ENCODE measurements around the gene BRI3. TPM values are rescaled to one million over a fixed set of nuclear protein-coding genes. Genes with fewer than 3 reads are reported as not detected.

Gene BRI3
- total RNA-seq, 1 donor from 2014 or later: 516 TPM

- peak overlapping the region; percentile 87 for H3K4me3 ChIP-seq
- intact Hi-C loops (cut with DNase I): no loop called here
- ATAC-seq (peak; percentile 62 to 64), DNase-seq (peak; percentile 92)
- H3K36me3 ChIP-seq: peaks cover 46% of the 10 kb centered on the region
- H3K27ac ChIP-seq: peak overlapping the region; percentile 96
- H3K9me3 ChIP-seq: no peaks in the 10 kb centered on the region
- no peaks in the 10 kb centered on the region for H3K27me3 ChIP-seq (ENCODE audit: low read depth)
- TF ChIP-seq CTCF (IDR thresholded peaks at IDR 0.05): peak; percentile 17
- peaks cover 72% of the 10 kb centered on the region for H3K4me1 ChIP-seq
These were observed 3.0 kb downstream of the BRI3 start for GRCh38 chr7:98284335-98285036.

GRCh38 chr7:98285157-98286092 lies 3.9 kb downstream of the BRI3 start:
- Histone ChIP-seq H3K27me3 (ENCODE audit: low read depth) (no peaks in the 10 kb centered on the region), H3K36me3 (peaks cover 53% of the 10 kb centered on the region), H3K4me3 (peak overlapping the region; percentile 87), H3K9me3 (no peaks in the 10 kb centered on the region), H3K4me1 (peaks cover 73% of the 10 kb centered on the region), H3K27ac (peak overlapping the region; percentile 96)
- DNase-seq (no peak), ATAC-seq (no peak)
- intact Hi-C loops (cut with DNase I): no loop called here
- TF ChIP-seq CTCF (IDR thresholded peaks at IDR 0.05): no peak

GRCh38 chr7:98286093-98286539 lies 4.6 kb downstream of the BRI3 start:
- no peaks in the 10 kb centered on the region for H3K27me3 ChIP-seq (ENCODE audit: low read depth)
- intact Hi-C loops (cut with DNase I): no loop called here
- TF ChIP-seq CTCF (IDR thresholded peaks at IDR 0.05): no peak
- peaks cover 71% of the 10 kb centered on the region for H3K4me1 ChIP-seq
- H3K4me3 ChIP-seq: peak overlapping the region; percentile 87
- peaks cover 60% of the 10 kb centered on the region for H3K36me3 ChIP-seq
- ATAC-seq (peak; percentile 2 to 12), DNase-seq (peak; percentile 80)
- H3K27ac ChIP-seq: peak overlapping the region; percentile 96
- H3K9me3 ChIP-seq: no peaks in the 10 kb centered on the region

- intact Hi-C loops (cut with DNase I): no loop called here
- Histone ChIP-seq H3K27me3 (ENCODE audit: low read depth) (no peaks in the 10 kb centered on the region), H3K4me3 (peak overlapping the region; percentile 87), H3K27ac (peak overlapping the region; percentile 96), H3K36me3 (peaks cover 68% of the 10 kb centered on the region), H3K4me1 (peaks cover 71% of the 10 kb centered on the region), H3K9me3 (no peaks in the 10 kb centered on the region)
- no peak for TF ChIP-seq CTCF (IDR thresholded peaks at IDR 0.05)
- no peak for ATAC-seq
- no peak for DNase-seq
These were observed 5.4 kb downstream of the BRI3 start for GRCh38 chr7:98286701-98287485.

GRCh38 chr7:98287486-98287959 lies 6.0 kb downstream of the BRI3 start:
- Histone ChIP-seq H3K27me3 (ENCODE audit: low read depth) (no peaks in the 10 kb centered on the region), H3K4me3 (peak overlapping the region; percentile 87), H3K36me3 (peaks cover 74% of the 10 kb centered on the region), H3K9me3 (no peaks in the 10 kb centered on the region), H3K27ac (peak overlapping the region; percentile 96), H3K4me1 (peaks cover 71% of the 10 kb centered on the region)
- DNase-seq (peak; percentile 81), ATAC-seq (peak; percentile 35 to 47)
- intact Hi-C loops (cut with DNase I): no loop called here
- TF ChIP-seq CTCF (IDR thresholded peaks at IDR 0.05): no peak
